Tibial nerve (tissue), 4 donors: ENCODE measurements around the gene RETSAT. TPM values are rescaled to one million over a fixed set of nuclear protein-coding genes. Genes with fewer than 3 reads are reported as not detected.
A peak's percentile ranks its signal among the peaks of the same experiment; 100 is the strongest.
"Not testable (repeated sequence)": the region's sequence is repeated elsewhere in the genome, so short reads cannot be mapped to it uniquely, and the experiment has no call there.

Experiments used
- DNase-seq, 2 donors: peaks; one replicate each; pipeline ENCODE4 v3.0.0-alpha.2; 2019; ENCODE audit warnings: low spot score in 2 of 2
- H3K27ac ChIP-seq, 4 donors: fragments of 200-600 bp; sonication (generic) in 3 of 4; one replicate each; pipeline ENCODE4 v1.5.1; 2017 to 2019; ENCODE audit warnings: mild to moderate bottlenecking in 1 of 4
- H3K27me3 ChIP-seq, 2 donors: fragments of 200-600 bp; sonication (generic) in 1 of 2; one replicate each; pipeline versions ENCODE4 v1.5.1 to v1.6.0; 2017 to 2019
- H3K36me3 ChIP-seq, 3 donors: fragments of 200-600 bp; sonication (generic); one replicate each; pipeline ENCODE4 v1.5.1; 2018 to 2019
- H3K4me1 ChIP-seq, 4 donors: fragments of 200-600 bp; sonication (generic) in 3 of 4; one replicate each; pipeline ENCODE4 v1.5.1; 2017 to 2019
- H3K4me3 ChIP-seq, 4 donors: fragments of 200-600 bp; sonication (generic) in 3 of 4; one replicate each; pipeline ENCODE4 v1.5.1; 2017 to 2019; ENCODE audit warnings: mild to moderate bottlenecking in 1 of 4, moderate library complexity in 1 of 4
- H3K9me3 ChIP-seq, 4 donors: fragments of 200-600 bp; sonication (generic) in 3 of 4; one replicate each; pipeline ENCODE4 v1.5.1; 2017 to 2019
- CTCF ChIP-seq, 5 experiments: fragments of 200-600 bp in 3 of 5; fragments of 450-650 bp in 2 of 5; sonication (generic) in 3 of 5; IDR thresholded peaks; one replicate each; pipeline ENCODE4 v1.5.1; 2016 to 2019; ENCODE audit warnings: antibody characterized with exemption in 5 of 5, mild to moderate bottlenecking in 3 of 5, moderate library complexity in 2 of 5
- EP300 ChIP-seq, 2 donors: sonication (generic); formaldehyde crosslinking; IDR thresholded peaks; one replicate each; pipeline ENCODE4 v1.6.1; 2017; ENCODE audit warnings: antibody characterized with exemption in 2 of 2, mild to moderate bottlenecking in 1 of 2
- POLR2A ChIP-seq, 2 donors: fragments of 450-650 bp; IDR thresholded peaks; one replicate each; pipeline ENCODE4 v1.6.1; 2017; ENCODE audit warnings: antibody characterized with exemption in 2 of 2, mild to moderate bottlenecking in 2 of 2, moderate library complexity in 2 of 2
- WGBS, 2 donors: methylation state at CpG; one replicate each; pipeline ENCODE4 v1.1.5; 2018; 5-methylcytosine and 5-hydroxymethylcytosine counted together
- total RNA-seq, 4 donors: library from RNA; depleted of rRNA; stranded (reverse); fragments of >200 nt; gene quantifications; one replicate each; pipeline ENCODE4 v1.1.0, GENCODE V29; 2016

RETSAT gene
- total RNA-seq, 4 donors from 2014 or later: 74.7 to 113 (median 97.5) TPM

GRCh38 chr2:85330839-85331636, 23.3 kb downstream of the RETSAT start:
- H3K4me3 ChIP-seq: no peak overlapping the region
- no peaks in the 10 kb centered on the region for H3K27me3 ChIP-seq
- DNase-seq: no peak
- no peaks in the 10 kb centered on the region for H3K9me3 ChIP-seq
- TF ChIP-seq POLR2A (IDR thresholded peaks at IDR 0.05): no peak
- no peak for TF ChIP-seq EP300 (IDR thresholded peaks at IDR 0.05)
- TF ChIP-seq CTCF (IDR thresholded peaks at IDR 0.05): no peak
- no peak overlapping the region for H3K27ac ChIP-seq
- WGBS, 2 donors: 80 to 83% methylated on average over 13 of the region's 13 CpGs
- H3K36me3 ChIP-seq: peaks cover 0 to 6% (median 0%) of the 10 kb centered on the region in 3 donors
- H3K4me1 ChIP-seq: peaks cover 0 to 21% (median 11%) of the 10 kb centered on the region in 4 donors

GRCh38 chr2:85329701-85330100, 24.6 kb downstream of the RETSAT start:
- not testable (repeated sequence) for H3K4me3 ChIP-seq, H3K27ac ChIP-seq, H3K27me3 ChIP-seq, DNase-seq, H3K9me3 ChIP-seq
- peaks cover 0 to 10% (median 0%) of the 10 kb centered on the region in 3 donors for H3K36me3 ChIP-seq
- peaks cover 0 to 34% (median 21%) of the 10 kb centered on the region in 4 donors for H3K4me1 ChIP-seq
- WGBS, 2 donors: 82 to 87% methylated on average over 3 of the region's 3 CpGs

GRCh38 chr2:85329181-85329651, 25.1 kb downstream of the RETSAT start:
- H3K4me1 ChIP-seq: peaks cover 0 to 39% (median 22%) of the 10 kb centered on the region in 4 donors
- no peaks in the 10 kb centered on the region for H3K9me3 ChIP-seq
- no peaks in the 10 kb centered on the region for H3K27me3 ChIP-seq
- H3K27ac ChIP-seq: no peak overlapping the region
- TF ChIP-seq CTCF (IDR thresholded peaks at IDR 0.05) (no peak), EP300 (IDR thresholded peaks at IDR 0.05) (no peak), POLR2A (IDR thresholded peaks at IDR 0.05) (no peak)
- no peak overlapping the region for H3K4me3 ChIP-seq
- DNase-seq: no peak
- peaks cover 0 to 15% (median 4%) of the 10 kb centered on the region in 3 donors for H3K36me3 ChIP-seq

- 0% methylated on average over 56 to 57 of the region's 57 CpGs for WGBS, 2 donors
- DNase-seq: peak; percentile 89
- Histone ChIP-seq H3K27me3 (no peaks in the 10 kb centered on the region), H3K4me1 (peaks cover 0 to 51% (median 27%) of the 10 kb centered on the region in 4 donors), H3K36me3 (peaks cover 0 to 27% (median 16%) of the 10 kb centered on the region in 3 donors), H3K27ac (peak within 1 kb of the TSS; percentile 90 to 97 (median 93)), H3K9me3 (no peaks in the 10 kb centered on the region), H3K4me3 (peak within 1 kb of the TSS; percentile 67 to 79 (median 73))
- TF ChIP-seq POLR2A (IDR thresholded peaks at IDR 0.05) (peak; percentile 97 to 98), EP300 (IDR thresholded peaks at IDR 0.05) (peak in 1 of 2 donors; percentile 99), CTCF (IDR thresholded peaks at IDR 0.05) (peak in 2 of 5 experiments; percentile 43 to 51)
Measured at GRCh38 chr2:85327822-85328617, 26.3 kb downstream of the RETSAT start, which contains the start of gene TGOLN2. TSS of gene TGOLN2 (minus strand) at chr2:85327989. CDS start at chr2:85327962, 27 bp downstream.

- Histone ChIP-seq H3K27me3 (no peaks in the 10 kb centered on the region), H3K36me3 (peaks cover under 1 to 34% (median 22%) of the 10 kb centered on the region in 3 donors), H3K4me3 (peak overlapping the region; percentile 67 to 79 (median 73)), H3K27ac (peak overlapping the region; percentile 90 to 97 (median 93)), H3K9me3 (no peaks in the 10 kb centered on the region), H3K4me1 (peaks cover 0 to 53% (median 28%) of the 10 kb centered on the region in 4 donors)
- peak in 1 of 2 donors; percentile 30 for DNase-seq
- 3 to 5% methylated on average over 41 of the region's 41 CpGs for WGBS, 2 donors
- no peak for TF ChIP-seq POLR2A (IDR thresholded peaks at IDR 0.05)
- no peak for TF ChIP-seq EP300 (IDR thresholded peaks at IDR 0.05)
- TF ChIP-seq CTCF (IDR thresholded peaks at IDR 0.05): no peak
Measured at GRCh38 chr2:85327160-85327821, 27.0 kb downstream of the RETSAT start.
